ENCODE results near the gene CLTCL1.
"Not testable (repeated sequence)": the region's sequence is repeated elsewhere in the genome, so short reads cannot be mapped to it uniquely, and the experiment has no call there.

Gene CLTCL1

DNA sequence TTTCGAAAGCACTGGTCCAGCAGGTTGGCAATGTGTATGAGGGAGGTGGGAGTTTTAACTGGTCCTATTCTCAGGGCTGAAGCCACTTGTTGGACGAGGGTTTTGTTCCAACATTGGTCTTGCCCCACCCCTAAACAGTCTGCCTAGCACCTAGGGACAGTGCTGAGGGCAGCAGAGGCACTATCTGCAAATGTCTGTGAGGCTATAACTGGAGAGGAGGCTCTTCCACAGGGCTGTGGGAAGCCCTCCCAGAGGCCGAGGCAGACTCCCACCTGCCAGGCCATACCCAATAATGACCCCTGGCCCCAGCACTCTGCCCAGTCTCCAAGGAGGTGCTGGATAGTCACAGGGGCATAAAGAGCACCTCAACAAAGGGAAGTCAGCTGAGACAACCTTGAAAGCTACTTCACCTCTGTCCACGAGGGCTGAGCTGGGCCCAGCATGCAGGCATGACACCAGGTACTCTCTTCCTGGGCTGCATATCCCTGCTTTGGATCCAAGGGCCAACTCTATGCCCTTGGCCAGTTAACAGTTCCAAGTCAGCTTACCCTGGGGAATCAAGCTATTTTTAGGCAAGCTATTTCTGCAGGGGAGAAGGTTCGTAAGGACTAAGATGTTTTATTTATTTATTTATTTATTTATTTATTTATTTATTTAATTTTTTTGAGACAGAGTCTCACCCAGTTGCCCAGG, 72.8 kb downstream of the CLTCL1 start:
- no peak for DNase-seq (ENCODE audit: low spot score)

DNA sequence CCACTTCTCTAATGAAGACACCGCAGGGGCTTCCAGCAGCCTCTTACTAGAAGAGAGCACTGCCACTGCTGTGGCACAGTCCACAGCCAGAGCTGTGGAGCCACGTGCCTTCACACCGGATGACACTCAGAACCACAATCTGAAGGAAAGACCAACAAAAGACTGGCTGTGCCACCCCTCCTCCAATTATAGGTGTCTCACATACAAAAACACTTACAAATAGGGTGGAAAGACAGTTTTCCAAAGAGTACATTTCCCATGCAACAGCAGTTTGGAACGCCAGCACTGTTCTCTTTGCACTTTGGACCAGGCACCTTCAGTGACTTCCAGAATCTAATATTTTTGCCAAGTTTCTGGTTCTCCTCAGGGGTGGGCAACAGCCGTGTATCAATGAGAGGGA, 74.9 kb downstream of the CLTCL1 start:
- DNase-seq (ENCODE audit: low spot score): no peak

DNA sequence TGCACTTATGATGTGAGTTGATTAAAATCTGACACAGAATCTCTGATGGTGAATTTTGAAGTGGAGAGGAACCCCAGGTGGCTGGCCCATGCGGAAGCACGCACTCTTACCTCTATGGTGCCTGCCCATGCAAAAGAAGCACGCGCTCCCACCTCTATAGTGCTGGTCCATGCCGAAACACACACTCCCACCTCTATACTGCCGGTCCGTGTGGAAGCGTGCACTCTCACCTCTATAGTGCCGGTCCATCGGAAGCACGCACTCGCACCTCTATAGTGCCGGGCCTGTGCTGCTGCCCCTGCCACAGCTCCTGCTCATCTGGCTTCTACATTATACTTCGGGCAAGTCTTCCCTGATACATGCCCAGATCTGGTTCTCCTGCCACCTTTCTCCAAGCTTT, 76.2 kb downstream of the CLTCL1 start:
- DNase-seq (ENCODE audit: low spot score): no peak

DNA sequence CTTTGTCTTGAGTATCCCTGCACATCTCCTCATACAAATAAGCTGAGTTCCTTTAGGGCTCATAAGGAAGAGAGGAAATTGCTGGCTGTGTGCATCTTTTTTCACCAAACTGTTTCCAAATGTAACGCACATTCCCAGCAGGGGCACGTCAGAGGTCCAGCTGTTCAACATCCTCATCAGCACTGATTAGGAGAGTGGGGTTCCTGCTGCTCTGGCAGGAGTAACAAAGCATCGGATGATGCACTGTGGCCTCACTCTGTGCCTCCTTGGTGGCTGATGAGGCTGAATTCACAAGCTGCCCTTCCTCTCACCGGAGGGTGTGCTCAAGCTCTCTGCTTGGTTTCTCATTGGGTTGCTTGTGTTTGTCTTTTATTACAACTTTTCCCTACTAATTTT, 77.4 kb downstream of the CLTCL1 start:
- no peak for DNase-seq (ENCODE audit: low spot score)

DNA sequence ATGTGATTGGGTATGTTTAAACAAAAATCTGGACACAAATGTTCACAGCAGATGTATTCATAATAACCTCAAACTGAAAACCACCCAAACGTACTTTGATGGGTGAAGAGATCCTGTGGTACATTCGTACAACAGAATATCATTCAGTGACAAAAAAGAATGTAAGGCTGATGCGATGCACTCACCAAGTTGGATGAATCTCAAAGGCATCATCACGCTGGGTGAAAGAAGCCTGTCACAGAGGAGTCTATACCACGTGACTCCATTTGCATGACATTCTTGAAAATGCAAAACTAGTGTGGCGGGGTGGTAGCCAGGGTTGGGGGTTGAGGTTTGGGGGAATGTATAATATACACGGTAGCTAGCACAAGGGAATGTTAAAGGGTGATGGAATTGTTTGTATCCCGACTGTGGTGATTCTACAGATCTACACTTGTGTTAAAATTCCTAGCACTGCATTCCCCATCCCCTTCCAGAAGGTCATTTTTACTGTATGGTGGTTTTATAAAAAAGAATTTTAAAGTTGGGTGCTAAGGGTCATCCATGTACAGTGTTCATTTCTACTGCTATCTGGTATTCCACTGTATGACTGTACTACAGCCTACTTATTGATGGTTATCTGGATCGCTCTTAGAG, 78.0 kb downstream of the CLTCL1 start:
- no peak for DNase-seq (ENCODE audit: low spot score)

DNA sequence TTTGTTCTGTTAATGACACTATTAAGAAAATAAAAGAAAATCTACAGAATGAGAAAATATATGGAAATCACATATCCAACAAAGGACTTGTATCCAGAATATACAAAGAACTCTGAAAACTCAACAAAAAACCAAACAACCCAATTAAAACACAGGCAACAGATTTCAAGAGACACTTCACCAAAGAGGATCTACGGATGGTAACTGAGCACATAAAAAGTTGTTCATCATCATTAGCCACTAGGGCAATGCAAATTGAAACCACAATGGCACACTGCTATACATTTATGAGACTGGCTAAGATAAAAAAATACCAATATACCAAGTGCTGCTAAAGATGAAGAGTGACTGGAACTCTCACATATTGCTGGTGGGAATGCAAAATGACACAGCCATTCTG, 78.5 kb downstream of the CLTCL1 start:
- no peak for DNase-seq (ENCODE audit: low spot score)

DNA sequence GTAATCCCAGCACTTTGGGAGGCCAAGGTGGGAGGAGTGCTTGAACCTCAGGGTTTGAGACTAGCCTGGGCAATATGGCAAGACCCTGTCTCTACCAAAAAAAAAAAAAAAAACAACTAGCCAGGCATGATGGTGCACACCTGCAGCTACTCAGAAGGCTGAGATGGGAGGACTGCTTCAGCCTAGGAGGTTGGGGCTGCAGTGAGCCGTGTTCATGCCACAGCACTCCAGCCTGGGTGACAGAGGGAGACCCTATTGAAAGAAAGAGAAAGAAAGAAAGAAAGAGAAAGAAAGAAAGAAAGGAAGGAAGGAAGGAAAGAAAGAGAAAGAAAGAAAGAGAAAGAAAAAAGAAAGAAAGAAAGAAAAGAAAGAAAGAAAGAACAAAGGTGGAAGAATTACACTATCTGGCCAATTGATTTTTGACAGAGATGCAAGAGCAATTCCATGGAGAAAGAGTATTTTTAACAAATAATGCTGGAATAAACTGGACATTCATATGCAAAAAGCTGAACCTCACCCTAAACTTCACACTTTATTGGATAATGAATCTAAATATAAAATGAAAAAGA, 79.1 kb downstream of the CLTCL1 start:
- no peak for DNase-seq (ENCODE audit: low spot score)

DNA sequence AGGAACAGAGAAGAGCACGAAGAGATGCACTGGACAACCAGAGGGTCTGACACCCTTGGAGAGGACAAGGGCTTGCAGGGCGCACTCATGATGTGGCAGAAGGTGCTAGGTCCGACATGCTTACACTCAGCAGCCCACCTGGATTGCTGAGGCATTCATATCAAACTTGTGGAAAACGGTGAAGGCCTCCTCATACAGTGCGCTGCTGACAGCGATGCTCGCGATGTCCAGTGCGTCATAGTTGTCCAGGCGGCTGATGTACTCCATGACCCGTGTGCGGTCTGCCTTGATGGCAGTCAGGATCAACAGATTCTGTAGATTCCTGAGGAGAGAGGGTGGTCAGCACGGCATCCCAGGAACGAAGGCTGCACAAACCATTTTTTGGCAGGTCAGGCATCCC, 81.3 kb downstream of the CLTCL1 start:
- DNase-seq (ENCODE audit: low spot score): no peak

DNA sequence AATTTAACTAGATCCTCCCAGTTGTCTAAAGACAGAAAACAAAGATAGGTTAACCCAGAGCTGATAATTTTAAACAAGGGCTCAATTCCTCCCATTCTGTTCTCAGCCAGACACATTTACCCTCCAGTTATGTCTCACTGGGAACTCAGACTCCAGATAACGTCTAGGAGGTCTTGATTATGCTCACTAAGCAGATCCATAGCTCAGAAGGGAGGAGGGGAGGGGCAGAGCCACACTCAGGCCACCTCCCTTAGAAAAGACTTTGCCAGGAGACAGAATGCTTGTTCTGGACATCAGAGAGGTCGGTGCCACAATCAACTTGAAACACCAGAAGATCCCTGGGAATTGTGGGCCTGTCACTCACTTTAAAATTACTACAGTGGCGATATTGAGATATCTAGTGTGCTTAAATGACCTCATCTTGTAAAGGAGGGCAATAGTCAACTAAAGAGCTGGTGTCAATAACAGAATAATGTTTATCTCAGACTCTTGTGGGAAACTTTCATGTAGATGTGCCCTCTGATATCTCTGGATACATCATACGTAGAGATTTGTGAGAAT, 83.2 kb downstream of the CLTCL1 start:
- DNase-seq (ENCODE audit: low spot score): no peak

DNA sequence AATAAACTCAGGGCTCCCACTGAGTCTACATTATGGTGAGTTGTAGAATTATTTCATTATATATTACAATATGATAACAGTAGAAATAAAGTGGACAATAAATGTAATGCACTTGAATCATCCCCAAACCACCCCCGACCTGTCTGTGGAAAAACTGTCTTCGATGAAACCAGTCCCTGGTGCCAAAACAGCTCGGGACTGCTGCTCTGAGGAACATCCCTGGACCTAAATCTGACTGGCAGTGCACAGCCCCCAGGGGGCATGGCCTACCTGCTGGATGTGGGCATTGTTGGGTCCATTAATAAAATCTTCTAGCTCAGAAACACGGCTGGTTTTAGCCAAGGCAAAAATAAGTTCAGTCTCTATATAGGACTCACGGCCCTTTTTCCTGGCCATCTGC, 83.6 kb downstream of the CLTCL1 start:
- DNase-seq (ENCODE audit: low spot score): no peak

DNA sequence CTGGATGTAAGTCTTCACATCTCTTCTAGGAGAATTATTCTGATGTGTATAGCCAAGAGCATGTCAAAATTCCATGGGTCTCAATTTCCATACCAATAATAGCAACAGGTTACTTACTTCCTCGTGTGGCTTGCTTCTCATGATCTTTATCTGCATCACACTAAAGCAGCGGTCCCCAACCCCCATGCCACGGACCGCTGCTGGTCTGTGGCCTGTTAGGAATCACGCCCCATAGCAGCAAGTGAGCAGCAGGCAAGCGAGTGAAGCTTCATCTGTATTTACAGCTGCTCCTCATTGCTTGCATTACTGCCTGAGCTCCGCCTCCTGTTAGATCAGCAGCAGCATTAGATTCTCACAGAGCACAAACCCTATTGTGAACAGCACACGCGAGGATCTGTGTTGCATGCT, 84.1 kb downstream of the CLTCL1 start:
- DNase-seq (ENCODE audit: low spot score): no peak

DNA sequence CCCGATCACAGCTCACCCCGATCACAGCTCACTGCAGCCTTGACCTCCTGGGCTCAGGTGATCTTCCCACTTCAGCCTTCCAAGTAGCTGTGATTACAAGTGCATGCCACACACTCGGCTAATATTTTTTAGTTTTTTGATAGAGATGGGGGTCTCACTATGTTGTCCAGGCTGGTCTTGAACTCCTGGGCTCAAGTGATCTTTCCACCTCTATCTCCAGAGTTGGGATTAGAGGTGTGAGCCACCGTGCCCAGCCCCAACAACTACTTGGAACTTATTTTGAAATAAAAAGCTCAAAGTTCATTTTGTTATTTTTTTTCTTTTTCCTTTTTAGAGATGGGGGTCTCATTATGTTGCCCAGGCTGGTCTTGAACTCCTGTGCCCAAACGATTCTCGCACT, 85.2 kb downstream of the CLTCL1 start:
- no peak for DNase-seq (ENCODE audit: low spot score)

DNA sequence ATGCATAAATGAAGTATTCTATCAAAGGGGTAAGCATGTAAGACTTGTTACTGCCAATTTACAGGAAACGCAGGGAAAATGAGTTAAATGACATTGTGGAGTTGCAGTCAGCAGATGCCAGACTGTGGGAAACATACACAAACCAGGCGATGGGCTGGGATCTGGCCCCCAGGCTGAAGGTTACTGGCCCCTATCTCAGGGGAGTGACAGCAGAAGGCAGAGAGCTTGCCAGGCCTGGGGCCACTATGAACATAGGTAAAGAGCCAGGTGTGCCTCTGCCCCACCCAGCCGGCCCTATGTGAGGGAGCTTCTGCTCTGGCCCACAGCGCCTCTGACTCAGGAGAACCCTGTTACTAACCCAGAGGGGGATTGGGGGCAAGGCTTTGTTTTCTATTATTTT, 86.9 kb downstream of the CLTCL1 start:
- DNase-seq (ENCODE audit: low spot score): no peak

DNA sequence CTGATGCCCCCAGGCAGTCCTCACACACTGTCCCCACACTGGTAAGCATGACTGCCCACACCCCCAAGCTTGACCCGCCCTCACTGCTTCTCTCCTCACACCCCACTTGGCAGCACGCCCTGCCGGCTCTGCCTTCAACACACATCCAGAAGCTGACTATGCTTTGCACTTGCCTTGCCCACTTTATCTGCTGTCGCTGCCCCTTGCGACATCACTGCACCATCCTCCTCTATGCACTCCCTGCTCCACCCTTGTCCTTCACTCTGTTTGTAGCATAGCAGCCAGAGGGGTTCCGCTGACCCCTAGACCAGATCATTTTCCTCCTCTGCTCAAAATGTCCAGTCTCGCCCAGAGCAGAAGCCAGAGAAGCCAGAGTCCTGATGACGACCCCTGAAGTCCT, 87.7 kb downstream of the CLTCL1 start:
- no peak for DNase-seq (ENCODE audit: low spot score)

DNA sequence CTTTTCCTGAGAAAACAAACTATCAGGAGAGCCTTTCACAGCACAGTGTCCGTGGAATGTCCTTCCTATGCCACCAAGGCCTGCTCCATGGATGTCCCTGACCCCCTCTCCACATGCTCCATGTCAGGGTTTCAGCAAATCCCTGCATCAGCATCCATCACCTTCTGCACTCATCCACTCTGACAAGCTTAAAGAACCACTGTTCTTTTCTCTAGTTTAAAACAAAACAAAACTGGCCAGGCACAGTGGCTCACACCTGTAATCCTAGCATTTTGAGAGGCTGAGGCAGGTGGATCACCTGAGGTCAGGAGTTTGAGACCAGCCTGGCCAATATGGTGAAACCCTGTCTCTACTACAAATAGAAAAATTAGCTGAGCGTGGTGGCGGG, 88.7 kb downstream of the CLTCL1 start:
- not testable (repeated sequence) for DNase-seq (ENCODE audit: low spot score)

DNA sequence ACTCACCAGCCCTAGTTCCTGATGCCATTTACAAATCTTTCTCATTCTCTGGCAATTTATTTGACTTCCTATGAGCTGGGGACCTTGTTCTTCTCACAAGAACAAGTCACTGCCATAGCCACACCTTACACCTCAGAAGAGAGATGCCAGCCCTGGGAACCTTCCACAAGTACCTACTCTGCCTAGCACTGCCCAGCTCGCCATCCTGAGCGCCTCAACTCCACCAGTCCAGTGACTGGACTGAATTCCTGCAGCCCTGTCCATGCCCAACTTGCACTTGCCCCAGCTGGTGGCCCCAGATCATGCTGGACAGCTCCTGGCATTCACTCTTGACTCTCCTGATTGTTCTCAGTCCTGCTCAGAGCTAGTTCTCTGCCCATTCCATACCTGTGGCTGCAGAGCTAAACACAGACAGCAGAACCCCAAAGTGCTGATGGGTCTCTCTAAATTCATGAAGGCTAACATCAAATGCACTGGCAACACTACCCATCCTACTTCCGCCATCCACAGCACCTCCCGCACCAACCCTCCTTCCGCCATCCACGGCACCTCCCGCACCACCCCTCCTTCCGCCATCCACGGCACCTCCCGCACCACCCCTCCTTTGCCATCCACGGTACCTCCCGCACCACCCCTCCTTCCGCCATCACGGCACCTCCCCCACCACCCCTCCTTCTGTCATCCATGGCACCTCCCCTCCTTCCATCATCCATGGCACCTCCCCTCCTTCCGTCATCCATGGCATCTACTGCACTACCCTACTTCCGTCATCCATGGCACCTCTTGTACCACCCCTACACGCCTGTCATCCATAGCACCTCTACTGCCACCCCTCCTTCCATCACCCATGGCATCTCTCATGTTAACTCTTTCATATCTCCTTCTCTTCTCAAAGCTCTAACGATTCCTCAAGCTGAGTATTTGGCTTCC, 89.4 kb downstream of the CLTCL1 start:
- no peak for DNase-seq (ENCODE audit: low spot score)

DNA sequence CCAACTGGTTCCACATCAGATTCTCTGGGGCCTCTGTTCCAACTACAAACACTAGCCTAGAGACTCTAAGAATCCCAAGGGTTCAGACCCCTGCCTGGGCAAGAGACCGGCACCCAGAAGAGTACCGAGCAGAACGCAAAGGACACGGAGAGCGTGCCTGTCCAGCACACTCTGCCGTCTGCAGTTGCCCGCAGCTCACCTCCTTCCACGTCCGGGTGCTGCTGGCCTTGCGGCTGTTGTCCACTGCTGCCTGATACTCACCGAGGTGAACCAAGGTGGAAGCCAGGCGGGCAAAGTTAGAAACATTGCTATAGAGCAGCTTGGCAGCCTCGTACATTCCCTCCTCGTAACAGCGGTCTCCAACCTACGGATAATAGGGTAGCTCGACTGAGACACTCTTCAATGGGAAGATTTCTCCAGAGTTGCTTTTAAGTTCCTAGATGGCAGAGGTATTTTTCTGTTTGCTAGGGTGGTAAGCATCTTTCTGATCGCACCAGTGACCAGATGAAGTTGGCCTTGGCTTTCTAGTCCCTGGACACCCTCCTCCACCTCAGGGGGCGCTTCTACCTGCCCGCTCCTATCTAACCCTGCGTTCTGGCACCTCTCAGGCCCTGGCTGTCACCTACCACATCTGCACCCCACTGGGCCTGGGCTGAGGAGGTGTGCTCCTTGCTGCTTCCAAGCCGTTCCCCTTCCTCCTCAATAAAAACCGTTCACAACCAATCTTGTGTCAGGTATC, 90.2 kb downstream of the CLTCL1 start:
- DNase-seq (ENCODE audit: low spot score): no peak

DNA sequence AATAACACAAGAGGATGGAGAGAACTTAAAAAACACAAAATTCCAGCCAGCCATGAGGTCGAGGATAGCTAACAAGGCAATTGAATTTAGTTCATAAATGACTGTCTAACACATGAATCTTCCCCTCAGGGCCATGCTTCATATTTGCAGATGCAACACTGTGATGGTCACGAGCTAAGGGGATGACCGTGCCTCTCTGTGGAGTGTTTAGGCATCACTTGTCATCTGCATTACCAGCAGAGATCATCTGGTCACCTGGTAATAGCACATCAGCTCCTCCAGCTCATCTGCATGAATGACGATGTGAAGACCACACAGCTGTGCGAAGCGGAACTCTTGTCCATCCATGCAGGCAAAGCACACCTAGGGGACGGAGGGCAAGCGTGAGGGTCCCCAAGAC, 92.0 kb downstream of the CLTCL1 start:
- no peak for DNase-seq (ENCODE audit: low spot score)

DNA sequence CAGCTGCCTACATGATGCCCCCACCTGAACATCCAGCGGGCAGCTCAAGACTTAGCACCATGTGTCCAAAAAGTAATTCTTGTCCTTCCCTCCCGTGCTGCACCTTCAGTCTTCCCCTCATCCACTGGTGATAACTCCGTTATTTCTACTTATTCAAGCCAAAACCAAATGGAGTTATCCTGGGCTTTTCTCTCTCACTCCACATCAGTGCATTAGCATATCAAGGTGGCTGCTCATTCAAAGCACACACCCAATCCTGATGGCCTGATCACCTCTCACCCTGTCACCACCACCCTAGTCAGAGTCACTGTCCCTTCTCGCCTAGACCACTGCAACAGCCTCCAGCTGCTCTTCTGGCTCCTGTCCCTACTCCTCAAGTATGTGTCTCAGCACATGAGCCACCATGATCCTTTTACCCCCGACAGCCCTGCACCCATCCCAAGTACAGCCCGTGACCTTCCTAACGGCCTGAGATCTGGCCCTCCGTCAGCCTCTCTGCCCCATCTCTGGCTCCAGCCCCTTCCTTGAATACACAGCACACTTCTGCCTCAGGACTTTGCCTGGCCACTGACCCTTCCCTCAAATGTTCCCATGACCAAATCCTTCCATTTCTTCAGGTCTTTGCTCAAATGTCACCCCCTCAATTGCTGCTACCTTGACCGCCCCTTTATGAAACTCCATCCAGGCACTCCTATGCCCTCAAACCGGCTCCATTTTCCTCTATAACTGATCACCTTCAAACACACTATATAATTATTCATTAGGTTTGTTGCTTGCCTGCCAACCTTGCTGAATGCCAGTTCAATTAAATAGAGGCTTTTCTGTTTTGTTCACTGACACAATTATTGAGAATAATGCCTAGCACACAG, 93.3 kb downstream of the CLTCL1 start:
- DNase-seq (ENCODE audit: low spot score): no peak

DNA sequence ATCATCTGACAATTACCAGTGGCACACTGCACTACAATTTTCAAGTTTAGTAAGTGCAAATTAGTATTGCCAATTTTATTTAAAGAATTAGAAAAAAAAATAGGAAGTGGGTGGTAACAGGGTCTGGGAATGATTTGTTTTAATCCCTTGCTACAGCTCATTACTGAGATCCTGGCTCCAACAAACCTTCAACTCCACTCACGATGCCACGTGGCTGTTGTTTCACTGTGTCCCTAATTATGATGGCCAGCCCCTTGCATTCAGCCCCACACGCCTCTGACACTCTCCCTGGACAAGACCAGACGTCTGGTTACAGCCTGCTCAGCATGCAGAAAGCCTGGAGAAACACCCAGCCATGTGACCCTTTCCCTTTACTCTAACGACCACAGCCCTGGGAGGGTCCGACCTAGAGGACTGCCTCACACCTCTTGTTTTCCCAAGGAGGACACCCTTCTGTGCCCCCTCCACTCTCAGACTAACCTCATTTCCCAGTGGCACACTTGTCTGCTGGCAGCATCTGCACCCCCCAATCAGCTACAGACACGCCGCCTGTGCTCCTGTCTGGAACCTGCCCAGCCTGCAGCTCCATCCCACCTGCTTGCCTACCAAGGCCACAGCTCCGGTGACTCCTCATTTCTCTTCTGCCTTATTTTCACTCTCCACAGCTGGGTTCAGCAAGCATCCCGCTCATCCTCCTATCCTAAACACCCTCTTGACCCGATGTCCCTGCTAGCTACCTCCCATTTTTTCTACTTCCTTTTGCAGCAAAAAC, 94.5 kb downstream of the CLTCL1 start:
- DNase-seq (ENCODE audit: low spot score): no peak
